ENCODE measurements around the gene FAM120B. TPM values are rescaled to one million over a fixed set of nuclear protein-coding genes. Genes with fewer than 3 reads are reported as not detected.

The FAM120B gene
- total and polyA plus RNA-seq, 2 of the 4 experiments (the other 2 are of a cell fraction): 15.3 to 28.0 TPM

DNA sequence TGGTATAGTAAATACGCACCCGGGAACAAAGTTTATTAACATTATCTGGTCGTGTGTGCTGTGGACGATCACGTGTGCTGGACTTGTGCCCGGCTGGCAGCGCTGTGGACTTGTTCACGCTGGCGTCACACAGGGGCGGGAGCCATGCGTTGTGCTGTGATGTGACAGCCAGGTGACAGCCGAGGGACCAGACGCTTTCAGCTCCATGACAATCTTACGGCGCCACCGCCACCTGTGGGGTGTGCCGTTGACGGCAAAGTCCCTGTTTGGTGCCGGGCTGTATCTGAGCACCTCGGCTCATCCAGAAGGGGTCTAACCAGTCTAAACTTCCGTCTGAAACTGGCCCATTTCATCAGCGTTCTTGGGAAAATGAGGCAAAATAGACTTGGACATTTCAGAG is 40.9 kb upstream of the FAM120B start:
- ATAC-seq (ENCODE audit: low read depth): no peak

More for the DNA sequence above, 40.9 kb upstream of the FAM120B start:
- H3K4me3 ChIP-seq (ENCODE audit: insufficient read depth, low read depth, low read length): no peak overlapping the region
- H3K9ac ChIP-seq (ENCODE audit: low read depth, low read length): no peak overlapping the region
- no peaks in the 10 kb centered on the region for H3K9me1 ChIP-seq (ENCODE audit: insufficient read depth, low read length)
- no peaks in the 10 kb centered on the region for H4K20me1 ChIP-seq (ENCODE audit: insufficient read depth, low read length)
- H3K4me2 ChIP-seq (ENCODE audit: low read depth, low read length): peak overlapping the region; percentile 20; the same call in 1 of the 2 replicates
- no peak overlapping the region for H3K56ac ChIP-seq (ENCODE audit: extremely low read depth, insufficient read depth, low read length)
- H3K27me3 ChIP-seq (ENCODE audit: control insufficient read depth, insufficient read depth, low read length): peaks cover 5% of the 10 kb centered on the region; the same call in 1 of the 2 replicates
- WGBS, 2 experiments (ENCODE audit: extremely low coverage in 2 of 2, insufficient read length in 1 of 2): 18% methylated on average over 12 of the region's 22 CpGs; no CpG with 5 or more reads in 1 of the 2 experiments
- intact Hi-C loops (cut with micrococcal nuclease) (no loop called here), dilution Hi-C loops (cut with HindIII; ENCODE audit: low sequenced_read_pairs, unreplicated experiment) (no loop called here), in situ Hi-C loops (cut with MboI; ENCODE audit: low sequenced_read_pairs) (no loop called here)
- H3K4ac ChIP-seq (ENCODE audit: low read depth, low read length): no peak overlapping the region
- no peak overlapping the region for H2BK20ac ChIP-seq (ENCODE audit: low read depth, low read length)
- DNase-seq: no peak
- H3K18ac ChIP-seq (ENCODE audit: low read depth, low read length): no peak overlapping the region
- no peak overlapping the region for H3K14ac ChIP-seq (replicated peaks; ENCODE audit: low read depth, low read length)
- H2AK9ac ChIP-seq (replicated peaks; ENCODE audit: low read depth, low read length, poor library complexity): peak overlapping the region; percentile 61
- H4K8ac ChIP-seq (ENCODE audit: low read depth in 2 of 2, low read length in 2 of 2): no peak overlapping the region
- TF ChIP-seq MXI1 (IDR thresholded peaks at IDR 0.05; ENCODE audit: borderline replicate concordance, low read depth, low read length) (peak; percentile 21; the same call in 1 of the 2 replicates), RCOR1 (IDR thresholded peaks at IDR 0.05; ENCODE audit: insufficient replicate concordance, low read length) (no peak), CTCF (conservative IDR thresholded peaks at IDR 0.05; ENCODE audit: low read depth, low read length) (no peak)
- TF ChIP-seq, protein P1, sequence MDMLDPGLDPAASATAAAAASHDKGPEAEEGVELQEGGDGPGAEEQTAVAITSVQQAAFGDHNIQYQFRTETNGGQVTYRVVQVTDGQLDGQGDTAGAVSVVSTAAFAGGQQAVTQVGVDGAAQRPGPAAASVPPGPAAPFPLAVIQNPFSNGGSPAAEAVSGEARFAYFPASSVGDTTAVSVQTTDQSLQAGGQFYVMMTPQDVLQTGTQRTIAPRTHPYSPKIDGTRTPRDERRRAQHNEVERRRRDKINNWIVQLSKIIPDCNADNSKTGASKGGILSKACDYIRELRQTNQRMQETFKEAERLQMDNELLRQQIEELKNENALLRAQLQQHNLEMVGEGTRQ (IDR thresholded peaks at IDR 0.05; ENCODE audit: low read depth, low read length): peak; percentile 55; the same call in 1 of the 2 replicates
- peak overlapping the region; percentile 77 for H2AFZ ChIP-seq (replicated peaks; ENCODE audit: low read length, poor library complexity)
- no TSS peak for BruUV-seq (replicated peaks)
- no peak overlapping the region for H2AK5ac ChIP-seq (ENCODE audit: low read depth, low read length)
- no peak overlapping the region for H2BK5ac ChIP-seq (ENCODE audit: low read depth, low read length, poor library complexity, severe bottlenecking)
- H3K9me3 ChIP-seq (ENCODE audit: control insufficient read depth, insufficient read depth, low read length): no peaks in the 10 kb centered on the region
- no peak overlapping the region for H3K27ac ChIP-seq (ENCODE audit: insufficient read depth, low read length)
- no peak overlapping the region for H4K5ac ChIP-seq (ENCODE audit: low read depth, low read length)
- H3K79me1 ChIP-seq (ENCODE audit: low read depth in 1 of 2, low read length in 2 of 2): no peaks in the 10 kb centered on the region
- peaks cover 9% of the 10 kb centered on the region for H3K4me1 ChIP-seq (ENCODE audit: control insufficient read depth, insufficient read depth, low read length)
- no peak overlapping the region for H2BK120ac ChIP-seq (ENCODE audit: low read depth, low read length)
- H3K36me3 ChIP-seq (ENCODE audit: control insufficient read depth, insufficient read depth, low read length): no peaks in the 10 kb centered on the region
- no peak overlapping the region for H4K91ac ChIP-seq (ENCODE audit: insufficient read depth, low read depth, low read length)
- H3K23ac ChIP-seq (ENCODE audit: low read depth, low read length): no peak overlapping the region
- no peak overlapping the region for H2BK15ac ChIP-seq (ENCODE audit: low read depth, low read length)
- ChIA-PET POLR2A (ENCODE audit: unreplicated experiment) (no interaction called here), CTCF (no interaction called here)
